Body of pancreas (tissue), 4 donors: ENCODE results near the gene CTNNB1. TPM values are rescaled to one million over a fixed set of nuclear protein-coding genes. Genes with fewer than 3 reads are reported as not detected.

Experiments used
- ATAC-seq: fragments of 150-250 bp; one replicate; pipeline ENCODE4 v1.9.1; 2016
- DNase-seq, 4 donors: peaks; one replicate each; pipeline ENCODE4 v3.0.0-alpha.2; 2019
- H3K27ac ChIP-seq, 4 donors: fragments of 200-600 bp; sonication (generic); 1 replicate in 3 of 4; 2 replicates in 1 of 4; pipeline versions ENCODE4 v1.5.1 to v1.6.1; 2016 to 2019; ENCODE audit warnings: mild to moderate bottlenecking in 1 of 4, mixed read lengths in 1 of 4, moderate library complexity in 1 of 4
- H3K27me3 ChIP-seq, 2 donors: fragments of 200-600 bp; sonication (generic); one replicate each; pipeline ENCODE4 v1.6.0; 2016; ENCODE audit warnings: mild to moderate bottlenecking in 1 of 2
- H3K36me3 ChIP-seq, 2 donors: fragments of 200-600 bp; sonication (generic); replicated peaks in 1 of 2; 2 replicates each; pipeline ENCODE4 v1.5.1; 2016; ENCODE audit warnings: low read depth in 2 of 2; ENCODE audit not compliant: insufficient read depth in 1 of 2
- H3K4me1 ChIP-seq: fragments of 200-600 bp; sonication (generic); one replicate; pipeline ENCODE4 v1.6.0; 2016
- H3K4me3 ChIP-seq, 2 donors: fragments of 200-600 bp; sonication (generic); 1 replicate in 1 of 2; 2 replicates in 1 of 2; pipeline ENCODE4 v1.5.1; 2016 to 2019
- H3K9me3 ChIP-seq, 3 donors: fragments of 200-600 bp; sonication (generic); 1 replicate in 2 of 3; 2 replicates in 1 of 3; pipeline ENCODE4 v1.5.1; 2016
- POLR2A ChIP-seq, 3 donors: fragments of 450-650 bp; IDR thresholded peaks; one replicate each; pipeline ENCODE4 v1.6.1; 2016; ENCODE audit warnings: antibody characterized with exemption in 3 of 3, mild to moderate bottlenecking in 2 of 3
- WGBS, 2 donors: methylation state at CpG; one replicate each; pipeline ENCODE4 v1.1.5; 2017; 5-methylcytosine and 5-hydroxymethylcytosine counted together
- intact Hi-C: fragments of 100-400 bp; cut with DNase I; formaldehyde crosslinking; loops from one replicate; pipeline ENCODE4 v1.15.1; 2023
- total RNA-seq, 2 donors: library from RNA; depleted of rRNA; stranded (reverse); fragments of >200 nt; gene quantifications; one replicate each; pipeline ENCODE4 v1.1.0, GENCODE V29; 2016
- TF ChIP-seq, protein P1 (sequence below), 7 experiments: fragments of 450-650 bp in 4 of 7; fragments of 200-600 bp in 3 of 7; sonication (generic) in 3 of 7; IDR thresholded peaks; one replicate each; pipeline ENCODE4 v1.5.1; 2016 to 2019; ENCODE audit warnings: antibody characterized with exemption in 7 of 7

The CTNNB1 gene
- total RNA-seq, 2 donors from 2014 or later = 144 to 266 TPM

DNA sequence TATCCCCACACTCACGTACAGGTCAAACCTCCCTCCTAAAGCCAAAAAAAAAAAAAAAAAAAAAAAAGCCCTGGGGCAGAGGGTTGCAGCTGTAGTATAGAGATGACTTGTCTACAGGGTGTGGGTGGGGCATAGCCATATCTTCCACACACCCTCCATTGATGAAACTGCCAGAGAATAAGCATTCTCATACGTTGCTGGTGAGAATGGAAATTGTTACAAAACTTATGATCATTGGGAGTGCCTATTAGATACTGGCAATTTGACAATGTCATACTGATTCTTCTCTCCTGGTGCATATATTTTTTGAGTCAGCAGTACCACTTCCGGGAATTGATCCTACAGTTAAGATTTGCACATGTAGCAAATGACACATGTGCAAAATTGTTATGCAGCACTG, 11.0 kb upstream of the CTNNB1 start:
- WGBS, 2 donors = 76 to 87% methylated on average over 3 of the region's 3 CpGs
- H3K9me3 ChIP-seq = no peaks in the 10 kb centered on the region
- H3K27me3 ChIP-seq = no peaks in the 10 kb centered on the region
- H3K36me3 ChIP-seq = no peaks in the 10 kb centered on the region
- intact Hi-C loops = no loop called here
- no peak for DNase-seq
- TF ChIP-seq, protein P1, sequence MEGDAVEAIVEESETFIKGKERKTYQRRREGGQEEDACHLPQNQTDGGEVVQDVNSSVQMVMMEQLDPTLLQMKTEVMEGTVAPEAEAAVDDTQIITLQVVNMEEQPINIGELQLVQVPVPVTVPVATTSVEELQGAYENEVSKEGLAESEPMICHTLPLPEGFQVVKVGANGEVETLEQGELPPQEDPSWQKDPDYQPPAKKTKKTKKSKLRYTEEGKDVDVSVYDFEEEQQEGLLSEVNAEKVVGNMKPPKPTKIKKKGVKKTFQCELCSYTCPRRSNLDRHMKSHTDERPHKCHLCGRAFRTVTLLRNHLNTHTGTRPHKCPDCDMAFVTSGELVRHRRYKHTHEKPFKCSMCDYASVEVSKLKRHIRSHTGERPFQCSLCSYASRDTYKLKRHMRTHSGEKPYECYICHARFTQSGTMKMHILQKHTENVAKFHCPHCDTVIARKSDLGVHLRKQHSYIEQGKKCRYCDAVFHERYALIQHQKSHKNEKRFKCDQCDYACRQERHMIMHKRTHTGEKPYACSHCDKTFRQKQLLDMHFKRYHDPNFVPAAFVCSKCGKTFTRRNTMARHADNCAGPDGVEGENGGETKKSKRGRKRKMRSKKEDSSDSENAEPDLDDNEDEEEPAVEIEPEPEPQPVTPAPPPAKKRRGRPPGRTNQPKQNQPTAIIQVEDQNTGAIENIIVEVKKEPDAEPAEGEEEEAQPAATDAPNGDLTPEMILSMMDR (IDR thresholded peaks at IDR 0.05) = no peak
- TF ChIP-seq POLR2A (IDR thresholded peaks at IDR 0.05) = no peak
- H3K4me1 ChIP-seq = no peaks in the 10 kb centered on the region
- no peak overlapping the region for H3K27ac ChIP-seq
- no peak for ATAC-seq
- no peak overlapping the region for H3K4me3 ChIP-seq

DNA sequence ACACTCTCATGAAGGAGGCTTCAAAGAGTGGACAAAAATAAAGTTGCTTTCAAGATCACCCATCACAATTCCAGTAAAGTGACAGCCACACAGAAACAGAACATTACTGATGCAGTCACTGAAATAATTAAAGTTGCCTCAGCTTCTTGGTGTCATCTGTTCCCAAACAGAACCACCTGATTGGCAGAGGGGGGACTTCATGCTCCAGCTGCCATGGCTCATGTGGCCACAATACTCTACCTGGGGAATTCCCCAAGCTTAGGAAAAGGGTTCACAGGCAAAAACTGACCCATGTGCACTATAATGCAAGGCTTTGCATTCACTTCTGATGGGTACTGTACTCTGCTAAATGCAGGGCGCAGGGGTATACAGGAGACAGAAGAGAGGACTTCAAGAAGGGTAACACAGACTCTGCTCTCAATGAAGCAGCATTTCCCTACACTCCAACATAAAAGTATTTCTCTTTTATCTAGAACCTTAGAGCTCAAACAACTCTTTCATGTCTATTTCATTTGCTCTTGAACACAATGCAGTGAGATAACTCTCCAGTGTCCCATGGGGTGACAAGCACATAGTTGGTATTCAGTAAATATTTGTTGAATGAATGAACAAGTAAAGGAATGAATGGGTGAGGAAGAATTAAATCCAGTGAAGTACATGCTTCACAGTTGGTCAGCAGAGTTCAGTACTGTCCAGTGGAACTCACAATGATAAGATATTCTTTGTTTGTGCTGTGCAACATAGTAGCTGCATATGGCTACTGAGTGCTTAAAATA, 8.6 kb upstream of the CTNNB1 start:
- intact Hi-C loops = no loop called here
- Histone ChIP-seq H3K4me3 (no peak overlapping the region), H3K27ac (no peak overlapping the region), H3K9me3 (no peaks in the 10 kb centered on the region), H3K4me1 (no peaks in the 10 kb centered on the region), H3K36me3 (no peaks in the 10 kb centered on the region), H3K27me3 (no peaks in the 10 kb centered on the region)
- TF ChIP-seq POLR2A (IDR thresholded peaks at IDR 0.05) = no peak
- TF ChIP-seq, protein P1 (IDR thresholded peaks at IDR 0.05) = no peak
- DNase-seq (no peak), ATAC-seq (no peak)
- WGBS, 2 donors = 85 to 100% methylated on average over 1 of the region's 1 CpG

DNA sequence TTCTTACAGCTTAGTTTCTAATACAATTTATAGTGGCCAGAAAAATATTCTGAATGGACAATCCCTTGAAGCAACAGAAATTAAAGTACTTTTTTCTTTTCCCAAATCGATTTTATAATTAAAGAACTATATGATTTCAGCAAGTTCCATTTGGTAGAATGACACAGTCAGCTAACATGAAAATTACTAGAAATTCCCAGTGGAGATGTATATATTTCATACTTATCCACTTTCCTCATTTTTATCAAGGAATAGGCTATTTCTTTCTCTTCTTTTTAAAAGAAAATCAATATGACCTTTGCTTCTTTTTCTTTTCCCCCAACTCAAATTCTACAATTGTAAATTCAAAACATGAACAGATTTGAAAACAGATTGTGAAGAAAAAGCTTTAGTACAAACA, 6.4 kb upstream of the CTNNB1 start:
- Histone ChIP-seq H3K4me1 (peaks cover 7% of the 10 kb centered on the region), H3K27me3 (no peaks in the 10 kb centered on the region), H3K9me3 (no peaks in the 10 kb centered on the region), H3K4me3 (no peak overlapping the region), H3K36me3 (no peaks in the 10 kb centered on the region), H3K27ac (no peak overlapping the region)
- 61% methylated on average over 1 of the region's 1 CpG for WGBS, 2 donors
- TF ChIP-seq POLR2A (IDR thresholded peaks at IDR 0.05) = no peak
- TF ChIP-seq, protein P1 (IDR thresholded peaks at IDR 0.05) = no peak
- no peak for DNase-seq
- intact Hi-C loops = no loop called here
- no peak for ATAC-seq

DNA sequence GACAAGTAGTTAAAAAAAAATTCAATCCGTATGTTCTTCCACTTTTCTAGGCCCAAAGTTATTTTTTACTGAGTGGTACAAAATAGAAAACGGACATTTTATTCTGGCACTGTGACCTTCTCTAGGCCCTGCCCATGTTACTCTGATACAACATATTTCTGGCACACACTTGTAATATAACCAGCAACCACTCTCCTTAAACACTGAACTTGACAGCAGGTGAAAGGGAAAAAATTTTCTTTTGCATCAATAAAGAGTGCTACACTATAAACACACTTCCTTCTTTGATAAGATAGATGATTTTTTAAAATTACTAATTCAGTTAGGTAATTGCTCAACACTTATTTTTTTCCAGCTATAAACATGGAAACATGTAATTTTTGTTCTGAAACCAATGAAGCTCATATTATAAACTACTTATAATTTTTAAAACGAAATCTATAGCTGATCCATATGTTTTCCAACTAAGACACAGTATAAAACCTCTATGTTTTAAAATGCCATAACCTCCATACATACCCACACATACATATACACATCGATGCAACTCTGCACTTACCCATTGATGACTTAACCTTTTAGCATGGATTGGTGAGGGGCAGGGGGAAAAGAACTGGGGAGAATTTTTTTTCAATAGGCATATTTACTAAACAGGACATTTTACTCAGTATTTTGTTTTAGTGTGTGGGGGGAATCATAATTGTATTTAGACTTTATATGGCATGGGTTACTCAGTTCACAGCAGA, 5.3 kb upstream of the CTNNB1 start:
- Histone ChIP-seq H3K27me3 (no peaks in the 10 kb centered on the region), H3K4me3 (no peak overlapping the region), H3K27ac (no peak overlapping the region), H3K4me1 (peaks cover 7% of the 10 kb centered on the region), H3K9me3 (no peaks in the 10 kb centered on the region), H3K36me3 (no peaks in the 10 kb centered on the region)
- WGBS, 2 donors = 73 to 77% methylated on average over 4 of the region's 4 CpGs
- intact Hi-C loops = no loop called here
- TF ChIP-seq POLR2A (IDR thresholded peaks at IDR 0.05) = no peak
- TF ChIP-seq, protein P1 (IDR thresholded peaks at IDR 0.05) = no peak
- DNase-seq (no peak), ATAC-seq (no peak)
